Heart left ventricle (tissue), 16 donors: ENCODE data around the gene CASZ1. TPM values are rescaled to one million over a fixed set of nuclear protein-coding genes. Genes with fewer than 3 reads are reported as not detected.

Experiments used
- ATAC-seq, 4 donors: fragments of 200-7000 bp; cut with Tn5 transposase; one replicate each; pipeline ENCODE4 v1.9.1; 2020 to 2022; ENCODE audit warnings: moderate library complexity in 4 of 4, mild to moderate bottlenecking in 3 of 4, moderate number of reproducible peaks in 1 of 4
- DNase-seq, 5 donors: peaks; one replicate each; pipeline ENCODE4 v3.0.0-alpha.2; 2020
- H3K27ac ChIP-seq, 12 donors: fragments of 200-600 bp; sonication (generic) in 4 of 12; one replicate each; pipeline versions ENCODE4 v1.5.0 to v1.8.0; 2016 to 2022; ENCODE audit warnings: mild to moderate bottlenecking in 2 of 12
- H3K27me3 ChIP-seq, 9 donors: fragments of 200-600 bp; sonication (generic) in 2 of 9; one replicate each; pipeline versions ENCODE4 v1.5.1 to v1.8.0; 2016 to 2022; ENCODE audit warnings: mild to moderate bottlenecking in 3 of 9
- H3K36me3 ChIP-seq, 9 donors: fragments of 200-600 bp; sonication (generic) in 2 of 9; one replicate each; pipeline versions ENCODE4 v1.5.0 to v1.8.0; 2018 to 2022; ENCODE audit warnings: mild to moderate bottlenecking in 2 of 9
- H3K4me1 ChIP-seq, 12 donors: fragments of 200-600 bp; sonication (generic) in 4 of 12; one replicate each; pipeline versions ENCODE4 v1.5.0 to v1.8.0; 2016 to 2022; ENCODE audit warnings: mild to moderate bottlenecking in 3 of 12
- H3K4me3 ChIP-seq, 12 donors: fragments of 200-600 bp; sonication (generic) in 4 of 12; one replicate each; pipeline versions ENCODE4 v1.5.0 to v1.8.0; 2017 to 2022; ENCODE audit warnings: mild to moderate bottlenecking in 9 of 12, moderate library complexity in 4 of 12
- H3K9me3 ChIP-seq, 12 donors: fragments of 200-600 bp; sonication (generic) in 4 of 12; one replicate each; pipeline versions ENCODE4 v1.5.0 to v1.8.0; 2016 to 2022; ENCODE audit warnings: mild to moderate bottlenecking in 1 of 12
- POLR2A ChIP-seq, 2 donors: fragments of 450-650 bp; IDR thresholded peaks; one replicate each; pipeline ENCODE4 v1.6.1; 2017; ENCODE audit warnings: antibody characterized with exemption in 2 of 2, mild to moderate bottlenecking in 2 of 2, moderate library complexity in 2 of 2
- WGBS, 4 donors: extraction: QIAGEN DNeasy Blood & Tissue Kit in 2 of 4; methylation state at CpG; one replicate each; pipeline versions ENCODE4 v1.1.5 to v1.1.7; 2013 to 2018; 5-methylcytosine and 5-hydroxymethylcytosine counted together
- intact Hi-C, 10 donors: fragments of 100-400 bp; cut with DNase I; formaldehyde crosslinking; loops; one replicate each; pipeline versions ENCODE4 v1.11.1 to v1.14.2; 2022
- polyA plus RNA-seq, 2 donors: library from polyadenylated mRNA; stranded (reverse); fragments of 200-250 nt; gene quantifications; one replicate each; pipeline ENCODE4 v1.2.3, GENCODE V29; 2013
- total RNA-seq, 9 donors: library from RNA; depleted of rRNA in 2 of 9; stranded (reverse); fragments of >200 nt in 2 of 9; fragmentation: NEBNext Ultra II Directional in 3 of 9; extraction: Animal tissue kit (Norgen Biotek cat#: 25700) in 3 of 9; gene quantifications; one replicate each; pipeline versions ENCODE4 v1.1.0 to v1.2.4, GENCODE V29; 2016 to 2023
- TF ChIP-seq, protein P1 (sequence below), 12 donors: fragments of 200-600 bp; sonication (generic) in 4 of 12; IDR thresholded peaks; one replicate each; pipeline versions ENCODE4 v1.5.0 to v1.8.0; 2018 to 2022; ENCODE audit warnings: antibody characterized with exemption in 12 of 12, mild to moderate bottlenecking in 5 of 12
- donor health status: ischemic (EF 13 %, LVEDD 7.1; RV severe dilation, severe dysfunction).
- donor health status: healthy with polysubstance abuse.
- donor health status: DM: no; HTN: yes; CAD: no.
- donor health status: DM: no; HTN: no; CAD: no.
- donor health status: ischemic (EF 25% LVEDD 6.9; RV normal size, moderate dysfunction).
- donor health status: ischemic (EF 25% LVEDD 5.7; RV mildly dilated, moderate dysfunction).
- donor health status: healthy.
- donor health status: DM: yes; HTN: yes; CAD: no.
- donor health status: ischemic (EF 35%, LVEDD 5.7; RV mildly dilated, moderate dysfunction).
- donor health status: nonischemic (EF 11% LVEDD 7.7; RV severe dilation, severe dysfunction).
- donor health status: DM: yes; HTN: yes; CAD: no.
- donor health status: PGD.
- donor health status: ischemic (EF 29% LVEDD 5.4; RV normal size, mild dysfunction).
- donor health status: nonischemic (EF 23%, LVEDD 6.1; RV moderate dilation, normal function).

The CASZ1 gene
- total and polyA plus RNA-seq, 11 donors = 28.8 to 84.9 (median 55.0) TPM

DNA sequence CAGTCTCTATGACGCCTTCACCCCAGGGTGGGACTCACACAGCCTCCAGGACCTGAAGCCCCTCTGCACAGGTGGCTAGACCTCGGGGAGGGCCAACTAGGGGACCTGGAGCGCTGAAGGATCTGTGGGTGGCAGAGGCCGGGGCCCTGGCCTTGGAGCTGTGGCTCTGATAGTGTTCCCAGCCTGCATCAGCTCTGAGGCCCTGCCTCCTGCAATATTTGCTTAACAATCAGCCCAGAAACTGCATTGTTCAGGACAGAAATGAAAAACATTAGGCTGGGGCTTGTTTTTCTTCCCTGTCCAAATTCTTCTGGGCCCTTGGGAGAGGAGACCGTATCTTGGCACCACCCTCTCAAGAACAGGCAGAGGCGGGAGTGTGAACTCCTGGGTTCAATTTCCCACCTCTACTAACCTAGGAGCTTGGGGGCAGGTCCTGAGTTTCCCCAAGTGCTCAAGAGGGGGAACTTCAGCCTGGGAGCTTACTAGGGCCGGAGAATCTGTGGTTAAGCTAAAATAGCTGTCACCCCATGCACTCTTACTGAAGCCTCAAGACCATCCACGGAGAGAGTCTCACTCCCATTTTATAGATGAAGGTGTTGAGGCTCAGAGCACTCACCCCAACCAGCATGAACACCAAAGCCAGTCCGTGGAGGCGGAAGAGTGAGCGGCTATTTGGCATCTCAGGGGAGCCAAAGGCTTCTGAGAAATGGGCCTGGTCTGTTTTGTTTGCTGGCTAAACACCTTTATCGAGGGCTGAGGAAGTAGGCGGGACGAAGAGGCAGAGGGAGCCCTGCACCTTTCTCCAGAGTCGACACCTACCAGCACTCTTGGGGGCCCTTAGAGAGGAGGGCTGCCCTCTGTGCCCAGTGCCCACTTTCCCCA lies 18.8 kb upstream of the CASZ1 start:
- DNase-seq (no peak), ATAC-seq (no peak)
- Histone ChIP-seq H3K27me3 (peaks cover 0 to 1% (median 0%) of the 10 kb centered on the region in 9 donors), H3K27ac (no peak overlapping the region), H3K36me3 (no peaks in the 10 kb centered on the region), H3K4me3 (no peak overlapping the region), H3K4me1 (peaks cover 0 to 21% (median 5%) of the 10 kb centered on the region in 12 donors), H3K9me3 (no peaks in the 10 kb centered on the region)
- WGBS, 4 donors = 74 to 84% (median 77%) methylated on average over 13 to 15 of the region's 15 CpGs
- TF ChIP-seq, protein P1, sequence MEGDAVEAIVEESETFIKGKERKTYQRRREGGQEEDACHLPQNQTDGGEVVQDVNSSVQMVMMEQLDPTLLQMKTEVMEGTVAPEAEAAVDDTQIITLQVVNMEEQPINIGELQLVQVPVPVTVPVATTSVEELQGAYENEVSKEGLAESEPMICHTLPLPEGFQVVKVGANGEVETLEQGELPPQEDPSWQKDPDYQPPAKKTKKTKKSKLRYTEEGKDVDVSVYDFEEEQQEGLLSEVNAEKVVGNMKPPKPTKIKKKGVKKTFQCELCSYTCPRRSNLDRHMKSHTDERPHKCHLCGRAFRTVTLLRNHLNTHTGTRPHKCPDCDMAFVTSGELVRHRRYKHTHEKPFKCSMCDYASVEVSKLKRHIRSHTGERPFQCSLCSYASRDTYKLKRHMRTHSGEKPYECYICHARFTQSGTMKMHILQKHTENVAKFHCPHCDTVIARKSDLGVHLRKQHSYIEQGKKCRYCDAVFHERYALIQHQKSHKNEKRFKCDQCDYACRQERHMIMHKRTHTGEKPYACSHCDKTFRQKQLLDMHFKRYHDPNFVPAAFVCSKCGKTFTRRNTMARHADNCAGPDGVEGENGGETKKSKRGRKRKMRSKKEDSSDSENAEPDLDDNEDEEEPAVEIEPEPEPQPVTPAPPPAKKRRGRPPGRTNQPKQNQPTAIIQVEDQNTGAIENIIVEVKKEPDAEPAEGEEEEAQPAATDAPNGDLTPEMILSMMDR (IDR thresholded peaks at IDR 0.05) = no peak
- no peak for TF ChIP-seq POLR2A (IDR thresholded peaks at IDR 0.05)
- intact Hi-C loops = no loop called here

DNA sequence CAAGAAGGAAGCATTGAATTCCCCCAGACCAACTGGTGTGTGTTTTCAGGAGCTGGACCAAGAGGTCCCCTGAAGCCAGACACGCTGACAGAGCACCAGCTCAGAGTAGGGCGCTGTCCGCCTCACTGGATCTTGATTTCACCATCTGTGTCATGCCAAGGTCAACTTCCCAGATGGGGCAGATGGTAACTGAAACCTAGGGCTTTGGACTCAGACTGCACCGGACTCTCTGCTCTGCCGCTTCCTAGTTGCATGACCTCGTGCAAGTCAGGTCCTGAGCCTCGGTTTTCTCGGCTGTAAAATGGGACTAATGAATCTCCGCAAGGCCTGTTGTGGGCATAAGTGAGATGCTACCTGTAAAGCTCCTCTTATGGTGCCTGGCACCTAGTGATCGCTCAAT lies 17.9 kb upstream of the CASZ1 start:
- no peak for DNase-seq
- Histone ChIP-seq H3K9me3 (no peaks in the 10 kb centered on the region), H3K27ac (no peak overlapping the region), H3K36me3 (no peaks in the 10 kb centered on the region), H3K4me3 (no peak overlapping the region), H3K4me1 (peaks cover 0 to 12% (median 1%) of the 10 kb centered on the region in 12 donors), H3K27me3 (peaks cover 0 to 10% (median 0%) of the 10 kb centered on the region in 9 donors)
- TF ChIP-seq, protein P1 (IDR thresholded peaks at IDR 0.05) = no peak
- no peak for TF ChIP-seq POLR2A (IDR thresholded peaks at IDR 0.05)
- no peak for ATAC-seq
- intact Hi-C loops = no loop called here
- WGBS, 4 donors = 92 to 93% (median 93%) methylated on average over 7 to 10 of the region's 10 CpGs

DNA sequence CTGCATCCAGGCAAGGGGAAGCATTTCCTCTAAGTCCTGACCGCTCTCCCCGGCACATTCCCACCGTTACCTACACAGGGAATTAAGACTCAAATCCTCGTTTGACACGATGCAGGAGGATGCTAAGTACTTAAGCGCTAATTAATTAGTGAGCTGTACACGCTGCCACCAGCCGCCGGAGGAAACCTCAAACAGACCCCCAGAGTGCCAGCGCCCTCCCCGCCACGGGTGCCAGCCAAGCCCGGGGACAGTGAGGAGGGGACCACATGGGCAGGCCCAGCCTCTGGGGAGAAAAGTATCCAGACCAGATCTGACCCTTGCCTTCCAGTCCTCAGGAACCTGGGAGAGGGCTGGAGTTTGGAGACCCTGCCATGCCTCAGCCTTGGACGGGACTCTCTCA lies 17.4 kb upstream of the CASZ1 start:
- Histone ChIP-seq H3K27ac (no peak overlapping the region), H3K9me3 (no peaks in the 10 kb centered on the region), H3K4me1 (peaks cover 0 to 7% (median 0%) of the 10 kb centered on the region in 12 donors), H3K36me3 (no peaks in the 10 kb centered on the region), H3K27me3 (peaks cover 0 to 14% (median 0%) of the 10 kb centered on the region in 9 donors), H3K4me3 (no peak overlapping the region)
- WGBS, 4 donors = 79 to 92% (median 84%) methylated on average over 11 to 14 of the region's 14 CpGs
- TF ChIP-seq, protein P1 (IDR thresholded peaks at IDR 0.05) = no peak
- no peak for TF ChIP-seq POLR2A (IDR thresholded peaks at IDR 0.05)
- ATAC-seq (no peak), DNase-seq (no peak)
- intact Hi-C loops = no loop called here

DNA sequence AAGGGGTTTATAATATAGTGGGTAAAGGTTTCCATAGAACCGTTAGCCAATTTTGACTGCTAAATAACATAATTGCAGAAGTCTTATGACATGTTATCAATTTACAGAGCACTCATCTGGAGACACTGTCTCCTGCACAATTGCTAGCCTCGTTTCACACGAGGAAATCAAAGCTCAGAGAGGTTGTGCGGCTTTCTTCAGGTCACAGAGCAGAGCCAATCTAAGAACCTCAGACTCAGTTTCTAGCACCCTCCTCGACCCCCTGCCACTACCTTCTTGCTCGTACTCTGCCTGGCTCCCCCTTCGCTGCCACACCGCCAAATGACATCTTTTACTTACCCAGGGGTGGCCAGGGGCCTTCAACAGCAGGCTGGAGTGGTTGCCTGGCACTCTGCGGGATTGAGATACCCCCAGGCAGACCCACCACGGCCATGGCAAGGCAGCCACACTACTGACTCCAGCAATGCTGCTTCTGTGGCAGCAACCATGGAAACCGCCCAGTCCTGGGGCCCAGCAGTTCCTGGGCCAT lies 16.0 kb upstream of the CASZ1 start:
- 85 to 93% (median 90%) methylated on average over 11 of the region's 11 CpGs for WGBS, 4 donors
- no peak overlapping the region for H3K27ac ChIP-seq
- no peak for DNase-seq
- H3K4me1 ChIP-seq = no peaks in the 10 kb centered on the region
- intact Hi-C loops = no loop called here
- H3K9me3 ChIP-seq = no peaks in the 10 kb centered on the region
- no peak overlapping the region for H3K4me3 ChIP-seq
- no peak for ATAC-seq
- TF ChIP-seq POLR2A (IDR thresholded peaks at IDR 0.05) = no peak
- TF ChIP-seq, protein P1 (IDR thresholded peaks at IDR 0.05) = no peak
- H3K36me3 ChIP-seq = no peaks in the 10 kb centered on the region
- peaks cover 0 to 14% (median 0%) of the 10 kb centered on the region in 9 donors for H3K27me3 ChIP-seq
